ENCODE measurements around the gene COQ10A. TPM values are rescaled to one million over a fixed set of nuclear protein-coding genes. Genes with fewer than 3 reads are reported as not detected.

COQ10A gene
- total RNA-seq, 4 donors from 2014 or later, result 14.0 to 26.1 (median 22.8) TPM

DNA sequence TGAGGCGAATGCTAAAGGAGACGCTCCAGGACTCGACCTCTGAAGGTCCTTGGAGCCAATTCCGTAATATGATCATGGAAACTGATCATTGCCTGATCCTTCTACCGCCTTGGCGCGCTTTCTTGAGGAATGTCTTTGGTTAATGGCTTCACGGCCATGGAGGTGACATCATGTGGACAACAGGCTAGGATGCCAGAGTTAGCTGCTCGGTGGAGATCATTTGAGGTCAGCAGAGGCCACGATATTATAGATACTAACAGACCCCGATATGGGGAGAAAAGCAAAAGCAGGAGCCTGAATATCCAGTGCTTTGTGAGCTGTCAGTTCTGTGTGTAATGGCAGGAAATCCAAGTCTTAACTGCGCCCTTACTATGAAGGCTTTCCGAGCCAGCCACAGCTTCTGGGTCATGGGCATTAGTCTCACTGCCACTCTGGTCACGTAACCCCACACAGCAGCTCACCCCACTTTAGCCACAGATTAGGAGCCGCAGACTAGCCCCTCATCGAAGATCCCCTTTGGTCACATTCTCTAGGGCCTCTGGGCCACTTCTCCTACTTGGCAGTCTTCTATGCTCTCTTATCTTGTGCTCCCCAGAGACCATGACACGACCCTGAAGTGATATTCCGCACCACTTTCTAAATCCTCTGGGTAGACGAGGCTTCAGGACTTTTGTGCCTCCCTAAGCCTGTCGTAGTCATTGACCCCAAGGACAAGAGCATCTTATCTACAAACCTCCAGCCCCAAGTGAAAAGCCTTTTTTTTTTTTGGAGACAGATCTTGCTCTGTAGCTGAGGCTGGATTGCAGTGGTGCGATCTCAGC is 34.1 kb downstream of the COQ10A start:
- Histone ChIP-seq H3K9me3 (no peaks in the 10 kb centered on the region), H3K4me3 (peak overlapping the region; percentile 42 to 88 (median 64)), H3K27ac (peak overlapping the region; percentile 70 to 94 (median 91)), H3K4me1 (peaks cover 0 to 55% (median 30%) of the 10 kb centered on the region in 4 donors), H3K27me3 (no peaks in the 10 kb centered on the region), H3K36me3 (peaks cover 0 to 32% (median 3%) of the 10 kb centered on the region in 3 donors)
- DNase-seq (ENCODE audit: low spot score in 2 of 2), result no peak
- WGBS, 2 donors, result 38 to 40% methylated on average over 21 of the region's 21 CpGs
- TF ChIP-seq, protein P1, sequence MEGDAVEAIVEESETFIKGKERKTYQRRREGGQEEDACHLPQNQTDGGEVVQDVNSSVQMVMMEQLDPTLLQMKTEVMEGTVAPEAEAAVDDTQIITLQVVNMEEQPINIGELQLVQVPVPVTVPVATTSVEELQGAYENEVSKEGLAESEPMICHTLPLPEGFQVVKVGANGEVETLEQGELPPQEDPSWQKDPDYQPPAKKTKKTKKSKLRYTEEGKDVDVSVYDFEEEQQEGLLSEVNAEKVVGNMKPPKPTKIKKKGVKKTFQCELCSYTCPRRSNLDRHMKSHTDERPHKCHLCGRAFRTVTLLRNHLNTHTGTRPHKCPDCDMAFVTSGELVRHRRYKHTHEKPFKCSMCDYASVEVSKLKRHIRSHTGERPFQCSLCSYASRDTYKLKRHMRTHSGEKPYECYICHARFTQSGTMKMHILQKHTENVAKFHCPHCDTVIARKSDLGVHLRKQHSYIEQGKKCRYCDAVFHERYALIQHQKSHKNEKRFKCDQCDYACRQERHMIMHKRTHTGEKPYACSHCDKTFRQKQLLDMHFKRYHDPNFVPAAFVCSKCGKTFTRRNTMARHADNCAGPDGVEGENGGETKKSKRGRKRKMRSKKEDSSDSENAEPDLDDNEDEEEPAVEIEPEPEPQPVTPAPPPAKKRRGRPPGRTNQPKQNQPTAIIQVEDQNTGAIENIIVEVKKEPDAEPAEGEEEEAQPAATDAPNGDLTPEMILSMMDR (IDR thresholded peaks at IDR 0.05), result no peak
- TF ChIP-seq POLR2A (IDR thresholded peaks at IDR 0.05) (no peak), EP300 (IDR thresholded peaks at IDR 0.05) (no peak)

DNA sequence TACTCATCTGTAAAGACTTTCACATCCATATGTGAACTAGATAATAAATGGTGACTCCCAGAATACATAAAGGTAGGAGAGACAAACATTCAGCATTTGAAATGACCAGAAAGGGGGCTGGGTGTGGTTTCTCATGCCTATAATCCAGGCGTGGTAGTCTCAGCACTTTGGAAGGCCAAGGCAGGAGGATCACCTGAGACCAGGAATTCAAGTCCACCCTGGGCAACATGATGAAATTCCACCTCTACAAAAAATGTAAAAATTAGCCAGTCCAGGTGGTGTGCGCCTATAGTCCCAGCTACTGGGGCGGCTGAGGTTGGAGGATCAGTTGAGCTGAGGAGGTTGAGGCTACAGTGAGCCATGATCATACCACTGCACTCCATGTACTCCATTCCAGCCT is 37.5 kb downstream of the COQ10A start:
- Histone ChIP-seq H3K36me3 (peaks cover 0 to 56% (median 7%) of the 10 kb centered on the region in 3 donors), H3K27ac (no peak overlapping the region), H3K27me3 (no peaks in the 10 kb centered on the region), H3K4me1 (peaks cover 0 to 21% (median 12%) of the 10 kb centered on the region in 4 donors), H3K4me3 (no peak overlapping the region), H3K9me3 (no peaks in the 10 kb centered on the region)
- DNase-seq (ENCODE audit: low spot score in 2 of 2), result no peak
- no peak for TF ChIP-seq EP300 (IDR thresholded peaks at IDR 0.05)
- no peak for TF ChIP-seq POLR2A (IDR thresholded peaks at IDR 0.05)
- TF ChIP-seq, protein P1 (IDR thresholded peaks at IDR 0.05), result no peak
- WGBS, 2 donors, result 89 to 95% methylated on average over 3 of the region's 3 CpGs

DNA sequence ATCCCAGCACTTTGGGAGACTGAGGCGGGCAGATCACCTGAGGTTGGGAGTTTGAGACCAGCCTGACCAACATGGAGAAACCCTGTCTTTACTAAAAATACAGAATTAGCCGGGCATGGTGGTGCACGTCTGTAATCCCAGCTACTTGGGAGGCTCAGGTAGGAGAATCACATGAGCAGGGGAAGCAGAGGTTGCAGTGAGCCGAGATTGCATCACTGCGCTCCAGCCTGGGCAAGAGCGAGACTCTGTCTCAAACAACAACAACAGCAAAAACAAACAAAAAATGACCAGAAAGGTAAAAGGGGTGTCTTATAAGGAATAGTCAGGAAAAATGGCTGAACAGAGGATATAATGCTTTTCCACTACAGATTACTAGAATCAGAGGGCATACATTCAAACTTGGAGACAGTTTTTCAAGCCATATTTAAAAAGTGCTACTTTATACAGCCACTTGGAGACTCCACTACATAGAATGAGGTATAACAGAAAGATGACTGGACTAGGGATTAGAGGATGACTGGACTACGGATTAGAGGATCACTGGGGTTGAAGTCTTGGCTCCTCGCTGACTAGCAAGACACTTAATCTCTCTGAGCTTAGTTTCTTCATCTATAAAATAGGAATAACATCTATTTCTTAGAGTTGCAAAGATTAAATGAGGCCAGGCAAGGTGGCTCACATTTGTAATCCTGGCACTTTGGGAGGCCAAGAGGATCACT is 38.3 kb downstream of the COQ10A start:
- peaks cover 0 to 64% (median 7%) of the 10 kb centered on the region in 3 donors for H3K36me3 ChIP-seq
- H3K4me3 ChIP-seq, result no peak overlapping the region

DNA sequence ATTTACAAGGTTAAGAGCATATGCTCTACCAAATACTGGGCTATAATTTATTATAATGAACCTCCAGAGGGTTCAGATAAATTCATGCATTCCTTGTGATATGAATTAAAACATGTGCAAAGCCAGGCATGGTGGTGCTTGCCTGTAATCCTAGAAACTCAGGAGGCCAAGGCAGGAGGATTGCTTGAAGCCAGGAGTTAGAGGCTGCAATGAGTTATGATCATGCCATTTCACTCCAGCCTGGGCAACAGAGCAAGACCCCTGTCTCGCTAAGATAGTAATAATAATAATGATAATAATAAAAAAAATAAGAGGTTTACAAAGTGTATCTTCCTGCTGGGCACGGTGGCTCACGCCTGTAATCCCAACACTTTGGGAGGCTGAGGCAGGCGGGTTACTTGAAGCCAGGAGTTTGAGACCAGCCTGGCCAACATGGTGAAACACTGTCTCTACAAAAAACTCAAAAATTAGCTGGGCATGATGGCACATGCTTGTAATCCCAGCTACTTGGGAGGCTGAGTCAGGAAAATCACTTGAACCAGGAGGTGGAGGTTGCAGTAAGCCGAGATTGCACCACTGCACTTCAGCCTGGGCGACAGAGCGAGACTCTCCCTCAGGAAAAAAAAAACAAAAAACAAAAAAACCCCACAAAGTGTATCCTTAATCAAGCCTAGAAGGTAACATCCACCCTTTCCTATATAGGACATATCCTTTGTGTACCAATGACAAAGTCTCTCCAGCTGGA is 40.7 kb downstream of the COQ10A start:
- Histone ChIP-seq H3K4me3 (no peak overlapping the region), H3K27ac (no peak overlapping the region), H3K27me3 (no peaks in the 10 kb centered on the region), H3K4me1 (no peaks in the 10 kb centered on the region), H3K9me3 (no peaks in the 10 kb centered on the region), H3K36me3 (peaks cover 0 to 88% (median 7%) of the 10 kb centered on the region in 3 donors)
- TF ChIP-seq POLR2A (IDR thresholded peaks at IDR 0.05), result no peak
- TF ChIP-seq, protein P1 (IDR thresholded peaks at IDR 0.05), result no peak
- no peak for TF ChIP-seq EP300 (IDR thresholded peaks at IDR 0.05)
- DNase-seq (ENCODE audit: low spot score in 2 of 2), result no peak
- WGBS, 2 donors, result 92 to 97% methylated on average over 7 of the region's 7 CpGs

More for the DNA sequence above, 38.3 kb downstream of the COQ10A start:
- H3K27me3 ChIP-seq, result no peaks in the 10 kb centered on the region
- TF ChIP-seq POLR2A (IDR thresholded peaks at IDR 0.05) (no peak), EP300 (IDR thresholded peaks at IDR 0.05) (no peak)
- TF ChIP-seq, protein P1 (IDR thresholded peaks at IDR 0.05), result no peak
- WGBS, 2 donors, result 89 to 96% methylated on average over 8 of the region's 8 CpGs
- no peaks in the 10 kb centered on the region for H3K9me3 ChIP-seq
- H3K4me1 ChIP-seq, result peaks cover 0 to 19% (median 12%) of the 10 kb centered on the region in 4 donors
- no peak overlapping the region for H3K27ac ChIP-seq
- no peak for DNase-seq (ENCODE audit: low spot score in 2 of 2)

Data from tibial nerve (tissue), 4 donors.